Measurements from ENCODE around the gene TLCD2.
"Not testable (repeated sequence)": the region's sequence is repeated elsewhere in the genome, so short reads cannot be mapped to it uniquely, and the experiment has no call there.

TLCD2 gene

DNA sequence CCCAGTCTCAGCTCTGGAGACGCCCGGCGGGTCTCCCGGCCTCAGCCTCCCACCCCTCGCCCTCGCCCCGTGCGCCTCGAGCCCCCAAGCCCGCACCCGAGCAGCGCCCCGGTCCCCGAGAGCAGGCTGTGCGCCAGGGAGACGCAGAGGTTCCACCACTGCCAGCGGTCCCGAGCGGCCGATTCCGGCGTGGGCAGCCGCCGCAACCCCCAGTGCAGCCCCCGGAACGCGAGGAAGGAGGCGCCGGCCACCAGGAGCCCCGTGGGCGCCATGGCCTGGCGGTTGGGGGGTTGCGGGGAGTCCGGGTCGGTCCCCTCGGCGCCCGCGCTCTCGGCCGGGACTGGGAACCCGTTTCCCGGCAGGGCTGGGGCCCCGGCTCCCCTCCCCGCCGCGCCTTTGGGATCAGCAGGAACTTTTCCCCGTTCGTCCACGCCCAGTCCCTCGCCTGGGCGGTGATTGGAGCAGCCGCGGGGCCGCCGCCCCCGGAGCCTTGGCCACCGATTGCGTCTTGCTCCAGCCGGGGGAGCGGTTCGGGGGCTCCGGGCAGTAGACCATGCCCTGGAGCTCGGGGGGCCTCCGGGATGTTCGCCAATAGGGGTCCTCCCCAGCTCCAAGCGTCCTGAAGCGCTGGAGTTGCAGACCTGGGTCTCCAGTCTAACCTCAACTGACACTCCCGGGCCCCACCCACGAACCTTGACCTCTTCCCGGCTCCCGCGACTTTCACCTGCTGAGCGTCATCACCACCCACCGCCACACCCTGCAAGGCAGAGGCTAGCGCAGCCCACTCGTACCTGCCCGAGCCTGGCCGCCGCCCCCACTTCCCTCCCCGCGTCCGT lies at the start of gene TLCD2:
TLCD2 (minus strand) TSS at position 407 of the 836 bp plus-strand sequence; CDS start at position 272, 135 bp downstream.
- DNase-seq, result no peak
- ATAC-seq, result no peak

DNA sequence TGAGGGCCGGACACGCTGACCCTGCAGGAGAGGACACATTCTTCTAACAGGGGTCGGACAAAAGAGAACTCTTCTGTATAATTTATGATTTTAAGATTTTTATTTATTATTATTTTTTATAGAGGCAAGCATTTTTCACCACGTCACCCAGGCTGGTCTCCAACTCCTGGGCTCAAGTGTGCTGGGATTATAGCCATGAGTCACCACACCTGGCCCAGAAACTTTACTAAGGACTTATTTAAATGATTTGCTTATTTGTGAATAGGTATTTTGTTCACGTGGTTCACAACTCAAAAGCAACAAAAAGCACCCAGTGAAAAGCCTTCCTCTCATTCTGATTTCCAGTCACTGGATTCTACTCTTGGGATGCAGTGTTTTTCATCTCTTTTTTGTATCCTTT lies 49.4 kb upstream of the TLCD2 start:
- DNase-seq, result no peak
- no peak for ATAC-seq

DNA sequence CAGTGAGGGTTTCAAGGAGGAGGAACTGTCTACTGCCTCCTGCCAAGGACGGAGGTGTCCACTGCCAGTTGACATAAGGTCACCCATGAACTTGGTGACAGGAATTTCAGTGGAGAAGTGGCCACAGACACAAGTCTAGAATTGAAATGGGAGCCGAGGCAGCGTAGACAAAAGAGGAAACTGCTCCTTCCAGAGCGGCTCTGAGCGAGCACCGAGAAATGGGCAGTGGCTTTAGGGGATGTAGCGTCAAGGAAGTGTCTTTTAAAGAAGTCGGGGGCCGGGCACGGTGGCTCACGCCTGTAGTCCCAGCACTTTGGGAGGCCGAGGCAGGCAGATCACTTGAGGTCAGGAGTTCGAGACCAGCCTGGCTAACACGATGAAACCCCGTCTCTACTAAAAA lies 48.6 kb upstream of the TLCD2 start:
- DNase-seq (no peak), ATAC-seq (no peak)

- ATAC-seq, result no peak
Measured at GRCh38 chr17:1755827-1756262, 45.7 kb upstream of the TLCD2 start.

DNA sequence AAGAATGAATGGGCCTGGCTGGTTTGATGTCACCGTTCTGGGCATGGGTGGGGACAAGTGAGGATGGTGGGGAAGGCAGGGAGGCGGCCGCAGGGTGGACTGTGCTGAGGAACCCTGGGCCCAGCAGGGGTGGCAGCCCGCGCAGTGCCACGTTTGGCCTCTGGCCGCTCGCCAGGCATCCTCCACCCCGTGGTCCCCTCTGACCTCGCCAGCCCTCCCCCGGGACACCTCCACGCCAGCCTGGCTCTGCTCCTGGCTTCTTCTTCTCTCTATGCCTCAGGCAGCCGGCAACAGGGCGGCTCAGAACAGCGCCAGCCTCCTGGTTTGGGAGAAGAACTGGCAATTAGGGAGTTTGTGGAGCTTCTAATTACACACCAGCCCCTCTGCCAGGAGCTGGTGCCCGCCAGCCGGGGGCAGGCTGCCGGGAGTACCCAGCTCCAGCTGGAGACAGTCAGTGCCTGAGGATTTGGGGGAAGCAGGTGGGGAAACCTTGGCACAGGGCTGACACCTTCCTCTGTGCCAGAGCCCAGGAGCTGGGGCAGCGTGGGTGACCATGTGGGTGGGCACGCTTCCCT lies 45.2 kb upstream of the TLCD2 start:
- no peak for ATAC-seq
- no peak for DNase-seq

More at GRCh38 chr17:1755827-1756262, 45.7 kb upstream of the TLCD2 start:
- DNase-seq, result no peak

DNA sequence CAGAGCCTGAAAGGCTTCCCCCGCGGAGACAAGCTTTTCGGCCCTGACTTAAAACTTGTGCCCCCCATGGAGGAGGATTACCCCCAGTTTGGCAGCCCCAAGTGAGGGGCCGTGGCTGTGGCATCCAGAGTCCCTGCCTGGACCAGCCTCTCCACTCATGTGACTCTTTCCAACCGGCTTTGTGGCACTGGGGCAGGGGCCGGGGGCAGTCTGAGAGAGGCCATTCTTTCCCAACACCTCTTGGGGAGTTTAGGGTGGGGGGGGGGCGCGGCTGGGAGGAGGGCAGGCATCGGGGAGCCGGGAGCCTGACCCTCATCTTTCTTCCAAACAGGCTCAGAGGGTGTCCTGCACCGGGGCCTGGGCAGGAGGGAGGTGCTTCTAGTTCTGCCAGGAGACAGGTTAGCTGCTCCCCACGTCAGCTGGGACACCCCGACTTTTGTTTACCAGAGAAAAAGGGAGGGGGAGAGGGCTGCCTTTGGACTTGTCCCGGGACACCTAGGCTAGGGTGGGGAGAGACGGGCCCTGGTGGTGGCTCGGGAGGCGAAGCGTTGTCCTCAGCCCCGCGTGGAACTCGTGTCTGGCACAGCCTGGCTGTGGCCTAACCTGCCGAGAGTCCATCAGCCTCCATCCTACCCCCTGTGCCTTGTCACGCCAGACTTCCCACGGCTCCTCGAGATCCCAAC lies 44.4 kb upstream of the TLCD2 start:
- no peak for DNase-seq
- ATAC-seq, result no peak

DNA sequence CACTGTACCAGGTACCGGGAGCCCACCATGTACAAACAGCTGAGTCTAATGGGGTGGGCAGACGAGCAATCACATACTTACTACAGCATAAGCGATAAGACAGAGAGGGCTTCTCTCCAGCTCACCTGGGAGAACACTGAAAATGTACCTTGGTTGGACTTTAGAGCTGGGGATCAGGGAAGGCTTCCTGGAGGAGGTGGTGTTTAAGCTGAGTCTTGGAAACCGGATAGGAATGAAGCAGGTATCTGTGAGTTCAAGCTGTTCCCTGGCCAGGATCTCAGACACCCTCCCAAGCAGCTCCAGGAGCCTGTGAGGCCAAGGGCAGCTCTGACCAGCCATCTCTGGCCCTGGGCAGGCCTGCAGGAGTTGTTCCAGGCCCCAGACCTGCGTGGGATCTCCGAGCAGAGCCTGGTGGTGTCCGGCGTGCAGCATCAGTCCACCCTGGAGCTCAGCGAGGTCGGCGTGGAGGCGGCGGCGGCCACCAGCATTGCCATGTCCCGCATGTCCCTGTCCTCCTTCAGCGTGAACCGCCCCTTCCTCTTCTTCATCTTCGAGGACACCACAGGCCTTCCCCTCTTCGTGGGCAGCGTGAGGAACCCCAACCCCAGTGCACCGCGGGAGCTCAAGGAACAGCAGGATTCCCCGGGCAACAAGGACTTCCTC lies 43.7 kb upstream of the TLCD2 start:
- DNase-seq (no peak), ATAC-seq (no peak)

GRCh38 chr17:1752425-1753262 lies 42.5 kb upstream of the TLCD2 start:
- DNase-seq, result no peak
- ATAC-seq, result peak; percentile 23

DNA sequence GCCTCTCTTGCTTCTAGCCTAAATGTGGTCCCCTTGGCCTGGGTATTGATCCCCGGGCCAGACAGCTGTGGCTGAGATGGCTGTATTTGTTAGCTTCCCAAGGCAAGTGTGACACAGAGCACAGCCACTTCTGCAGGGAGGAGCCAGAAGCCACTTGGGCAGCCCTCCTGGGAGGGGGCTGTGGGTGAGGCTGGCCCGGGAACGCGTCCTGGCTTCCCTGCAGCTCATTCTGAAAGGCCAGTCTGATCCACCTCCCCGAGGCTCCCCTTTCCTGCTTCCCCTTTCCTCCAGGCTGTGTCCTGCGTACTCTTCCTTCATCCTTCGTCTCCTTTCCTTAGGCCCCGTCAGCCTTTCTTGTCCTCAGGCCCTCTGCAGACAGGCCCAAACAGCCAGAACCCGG lies 40.5 kb upstream of the TLCD2 start:
- DNase-seq (no peak), ATAC-seq (no peak)

DNA sequence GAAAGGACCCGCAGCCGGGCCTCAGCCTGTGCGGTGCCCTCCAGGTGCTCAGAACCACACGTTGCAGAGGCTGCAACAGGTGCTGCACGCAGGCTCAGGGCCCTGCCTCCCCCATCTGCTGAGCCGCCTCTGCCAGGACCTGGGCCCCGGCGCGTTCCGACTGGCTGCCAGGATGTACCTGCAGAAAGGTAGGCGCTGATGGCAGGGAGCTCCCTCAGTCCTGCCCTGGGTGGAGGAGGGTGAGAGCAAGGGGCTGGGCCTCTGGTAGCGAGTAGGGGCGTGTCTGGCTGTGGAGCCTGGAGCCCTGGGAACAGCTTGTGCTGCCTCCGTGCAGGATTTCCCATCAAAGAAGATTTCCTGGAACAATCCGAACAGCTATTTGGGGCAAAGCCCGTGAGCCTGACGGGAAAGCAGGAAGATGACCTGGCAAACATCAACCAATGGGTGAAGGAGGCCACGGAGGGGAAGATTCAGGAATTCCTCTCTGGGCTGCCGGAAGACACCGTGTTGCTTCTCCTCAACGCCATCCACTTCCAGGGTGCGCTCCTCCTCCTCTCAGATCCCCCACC lies 36.9 kb upstream of the TLCD2 start:
- DNase-seq (no peak), ATAC-seq (no peak)

- DNase-seq (no peak), ATAC-seq (no peak)
Measured at GRCh38 chr17:1745513-1746020, 35.4 kb upstream of the TLCD2 start.

- DNase-seq, result no peak
- ATAC-seq, result no peak
Measured at GRCh38 chr17:1744551-1745512, 34.7 kb upstream of the TLCD2 start.

DNA sequence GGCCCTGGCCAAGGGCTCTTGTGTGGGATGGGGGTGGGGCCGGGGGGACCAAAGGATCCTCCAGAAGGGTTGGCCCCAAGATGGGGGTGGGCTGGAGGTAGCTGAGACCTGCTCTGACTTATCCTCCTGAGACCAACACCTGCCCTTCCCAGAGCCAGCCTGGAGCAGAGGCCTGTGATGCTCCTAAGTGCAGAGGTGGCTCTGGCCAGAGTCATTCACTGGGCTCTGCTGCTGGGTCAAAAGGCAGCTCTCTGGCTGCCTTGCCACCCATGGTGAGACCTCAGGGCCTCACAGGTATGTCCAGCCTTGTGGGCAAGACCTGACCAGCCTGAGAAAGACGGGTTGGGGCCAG lies 32.9 kb upstream of the TLCD2 start:
- DNase-seq (no peak), ATAC-seq (no peak)

DNA sequence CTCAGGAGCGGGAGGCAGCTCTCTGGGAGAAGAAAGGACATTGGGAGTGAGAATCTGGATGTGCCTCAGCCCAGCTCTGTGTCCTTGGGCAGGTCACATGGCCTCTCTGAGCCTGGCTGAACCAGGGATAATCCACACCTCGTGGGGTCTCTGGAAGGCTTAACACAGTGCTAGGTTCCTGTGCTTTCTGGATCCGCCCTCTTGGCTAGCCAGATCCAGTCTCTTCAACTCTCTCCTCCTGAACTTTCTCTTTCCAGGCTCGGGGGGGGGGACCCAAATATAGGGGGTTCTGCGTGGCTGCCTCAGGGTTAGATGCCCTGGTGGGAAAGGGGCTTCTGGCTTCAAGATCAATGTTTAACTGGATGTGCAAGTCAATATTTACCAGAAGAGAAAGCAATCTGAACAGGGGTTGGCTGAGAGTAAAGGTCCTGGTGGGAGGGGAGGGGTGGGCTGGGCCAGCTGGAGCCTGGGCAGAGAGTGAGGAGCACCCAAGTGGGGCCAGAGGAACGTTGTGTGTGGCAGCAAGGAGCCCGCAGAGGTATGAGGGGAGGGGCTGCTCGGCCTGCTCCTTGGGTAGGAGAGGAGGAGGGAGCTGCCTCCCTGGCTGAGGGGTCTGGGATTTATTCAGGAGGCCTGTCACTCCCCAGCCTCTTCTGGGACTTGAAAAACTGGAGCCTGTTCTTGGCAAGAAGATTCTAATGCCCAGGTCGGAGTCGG lies 32.4 kb upstream of the TLCD2 start, which contains the start of gene SERPINF2:
SERPINF2 (plus strand) TSS at position 501 of the 717 bp plus-strand sequence. CDS start 2,125 bp downstream, outside the sequence.
- DNase-seq (no peak), ATAC-seq (no peak)

DNA sequence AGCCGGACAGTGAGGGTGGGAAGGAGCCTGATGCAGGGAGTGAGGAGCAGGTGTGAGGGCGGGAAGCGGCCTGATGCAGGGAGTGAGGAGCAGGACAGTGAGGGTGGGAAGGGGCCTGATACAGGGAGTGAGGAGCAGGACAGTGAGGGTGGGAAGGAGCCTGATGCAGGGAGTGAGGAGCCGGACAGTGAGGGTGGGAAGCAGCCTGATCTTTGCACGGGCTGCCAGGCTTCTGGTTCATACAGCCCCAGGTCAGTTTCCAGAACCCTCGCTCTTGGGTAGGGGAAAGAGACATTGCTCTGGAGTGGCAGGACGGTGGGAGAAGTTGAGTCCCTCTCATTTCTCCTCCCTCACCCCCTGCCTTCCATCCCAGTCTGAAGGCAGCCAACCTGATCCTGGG lies 31.7 kb upstream of the TLCD2 start:
- ATAC-seq, DNase-seq: not testable (repeated sequence)

DNA sequence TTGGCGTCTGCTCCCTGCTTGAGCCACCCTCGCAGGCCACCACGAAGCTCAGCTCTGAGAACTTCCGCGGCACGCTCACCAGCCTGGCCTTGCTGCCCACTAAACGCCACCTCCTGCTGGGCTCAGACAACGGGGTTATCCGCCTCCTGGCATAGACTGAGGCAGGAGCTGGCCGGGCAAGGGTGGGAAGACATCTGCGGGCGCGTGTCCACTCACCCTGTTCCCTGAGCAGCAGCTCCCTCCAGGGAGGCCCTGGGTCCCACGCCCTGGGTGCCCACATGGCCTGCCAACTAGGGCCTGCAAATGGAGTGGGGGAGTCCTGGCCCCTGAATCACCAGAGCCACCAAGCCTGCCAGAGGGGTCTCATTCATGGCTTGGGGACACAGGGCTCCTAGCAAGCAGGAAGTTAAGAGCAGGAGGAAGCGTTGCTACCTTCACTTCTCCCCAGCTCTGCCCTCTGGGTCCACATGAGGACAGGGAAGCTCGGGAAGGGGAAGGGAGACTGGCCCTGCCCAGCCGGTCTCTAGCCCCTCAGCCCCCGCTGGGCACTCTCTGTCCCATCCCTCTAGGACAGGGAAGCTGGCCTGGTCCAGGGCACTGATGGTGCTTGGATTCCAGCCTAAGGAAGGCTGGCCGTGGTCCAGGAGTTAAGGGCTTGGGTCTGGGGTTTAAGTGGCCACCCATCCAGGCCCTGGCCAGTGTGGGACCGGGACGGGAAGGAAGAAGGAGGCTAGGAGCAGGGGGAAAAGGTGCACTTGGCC lies 27.5 kb upstream of the TLCD2 start:
- no peak for DNase-seq
- no peak for ATAC-seq

DNA sequence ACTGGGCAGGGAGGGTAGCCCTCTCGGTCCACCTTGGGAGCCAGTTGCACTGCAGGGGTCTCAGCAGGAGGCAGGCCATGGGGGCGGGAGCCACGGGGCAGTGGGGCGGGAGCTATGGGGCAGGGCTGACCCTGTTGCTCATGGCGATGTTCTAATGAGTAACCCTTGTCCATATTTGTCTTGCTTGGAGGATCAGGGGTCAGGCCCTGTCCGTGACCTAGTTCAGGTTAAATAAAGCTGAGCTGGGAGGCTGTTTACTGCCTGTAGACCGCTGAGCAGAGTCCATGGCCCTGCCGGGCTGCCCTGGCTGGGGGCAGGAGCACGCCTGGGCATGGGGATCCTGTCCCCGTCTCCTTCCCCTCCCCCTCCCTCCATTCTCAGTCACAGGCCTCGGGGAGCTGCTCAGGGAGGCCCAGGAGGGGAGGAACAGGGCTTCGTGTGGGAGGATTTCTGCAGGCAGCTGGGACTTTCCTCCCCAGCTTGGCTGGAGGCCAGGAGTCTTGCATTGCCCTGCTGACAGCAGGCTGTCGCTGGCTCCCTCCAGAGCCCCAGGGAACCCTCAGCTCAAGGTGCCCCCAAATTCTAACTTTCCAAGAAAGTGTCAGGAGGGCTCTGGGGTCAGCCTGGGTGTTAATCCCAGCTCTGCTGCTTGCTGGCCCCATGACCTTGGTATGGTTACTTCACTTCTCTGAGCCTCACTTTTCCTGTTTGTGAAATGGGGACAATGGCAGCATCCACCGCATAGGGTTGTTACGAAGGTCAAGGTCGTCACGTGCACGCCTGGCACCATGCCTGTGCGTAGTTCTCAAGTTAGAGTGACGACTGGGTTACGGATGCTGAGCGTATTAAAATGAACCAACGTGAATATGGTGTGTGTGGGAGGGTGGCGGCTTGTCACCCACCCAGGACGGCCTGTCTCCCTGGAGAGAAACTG lies 26.4 kb upstream of the TLCD2 start:
- DNase-seq (peak; percentile 70), ATAC-seq (peak; percentile 63)
